ENCODE data around the gene USP3. TPM values are rescaled to one million over a fixed set of nuclear protein-coding genes. Genes with fewer than 3 reads are reported as not detected.

Gene USP3
- total RNA-seq, 1 donor from 2014 or later, result 39.5 TPM

DNA sequence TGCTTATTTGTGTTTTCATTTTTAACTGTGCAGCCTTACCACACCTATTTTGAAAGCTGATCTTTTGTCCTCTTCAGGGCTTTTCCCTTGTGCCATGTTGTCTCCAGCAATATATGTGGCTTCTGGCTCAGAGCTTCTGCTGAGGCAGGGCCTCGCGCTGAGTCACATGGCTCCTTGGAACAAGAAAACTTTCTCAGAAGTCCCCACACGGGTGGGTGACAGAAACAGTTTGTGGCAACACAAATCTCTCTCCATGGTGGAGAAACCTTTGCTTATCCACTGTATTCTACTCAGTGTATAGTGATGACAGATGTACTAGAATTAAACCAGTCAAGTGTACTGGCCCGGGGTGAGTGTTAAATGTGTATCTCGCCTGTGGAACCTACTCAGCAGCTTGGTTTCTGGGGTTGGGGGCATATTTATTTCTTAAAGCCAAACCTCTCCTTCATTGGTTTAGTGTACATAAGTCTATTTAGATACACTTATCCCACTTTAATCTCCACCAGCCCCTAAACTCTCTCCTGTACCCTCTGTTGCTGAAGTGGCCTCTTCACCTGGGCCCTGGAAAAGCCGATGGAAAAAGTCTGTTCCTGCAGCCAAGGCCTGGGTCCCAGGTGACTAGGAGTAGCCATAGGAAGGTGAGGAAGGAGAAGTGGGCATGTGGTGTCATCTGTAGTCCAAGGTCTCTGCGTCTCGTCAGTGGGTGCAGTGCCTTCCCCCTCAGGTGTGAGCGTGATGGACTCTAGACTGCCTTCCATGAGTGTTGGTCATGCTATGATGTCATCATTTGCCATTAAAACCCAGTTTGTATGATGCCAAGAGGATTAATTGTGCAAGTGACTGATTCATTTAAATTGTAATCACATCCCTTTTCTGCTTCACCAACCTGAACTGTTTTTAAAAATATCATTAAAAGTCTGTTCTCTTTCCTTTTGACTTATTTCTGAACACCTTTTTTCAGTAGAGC is 89.6 kb downstream of the USP3 start:
- DNase-seq (ENCODE audit: extremely low spot score in 2 of 2), result no peak
- H3K9me3 ChIP-seq, result no peaks in the 10 kb centered on the region
- peaks cover 0 to 36% of the 10 kb centered on the region in 2 donors for H3K36me3 ChIP-seq
- H3K4me1 ChIP-seq, result peaks cover 44% of the 10 kb centered on the region
- H3K27ac ChIP-seq, result no peak overlapping the region
- H3K4me3 ChIP-seq, result no peak overlapping the region
- intact Hi-C loops (cut with DNase I), result loop anchor here (10.0 kb wide), 1 partner anchor 89 kb away; the partner anchor contains the start of gene USP3
- no peak for TF ChIP-seq POLR2AphosphoS5 (IDR thresholded peaks at IDR 0.05; ENCODE audit: insufficient read depth in 1 of 2, low read depth in 1 of 2)
- no peak for TF ChIP-seq POLR2A (IDR thresholded peaks at IDR 0.05)
- TF ChIP-seq, protein P1, sequence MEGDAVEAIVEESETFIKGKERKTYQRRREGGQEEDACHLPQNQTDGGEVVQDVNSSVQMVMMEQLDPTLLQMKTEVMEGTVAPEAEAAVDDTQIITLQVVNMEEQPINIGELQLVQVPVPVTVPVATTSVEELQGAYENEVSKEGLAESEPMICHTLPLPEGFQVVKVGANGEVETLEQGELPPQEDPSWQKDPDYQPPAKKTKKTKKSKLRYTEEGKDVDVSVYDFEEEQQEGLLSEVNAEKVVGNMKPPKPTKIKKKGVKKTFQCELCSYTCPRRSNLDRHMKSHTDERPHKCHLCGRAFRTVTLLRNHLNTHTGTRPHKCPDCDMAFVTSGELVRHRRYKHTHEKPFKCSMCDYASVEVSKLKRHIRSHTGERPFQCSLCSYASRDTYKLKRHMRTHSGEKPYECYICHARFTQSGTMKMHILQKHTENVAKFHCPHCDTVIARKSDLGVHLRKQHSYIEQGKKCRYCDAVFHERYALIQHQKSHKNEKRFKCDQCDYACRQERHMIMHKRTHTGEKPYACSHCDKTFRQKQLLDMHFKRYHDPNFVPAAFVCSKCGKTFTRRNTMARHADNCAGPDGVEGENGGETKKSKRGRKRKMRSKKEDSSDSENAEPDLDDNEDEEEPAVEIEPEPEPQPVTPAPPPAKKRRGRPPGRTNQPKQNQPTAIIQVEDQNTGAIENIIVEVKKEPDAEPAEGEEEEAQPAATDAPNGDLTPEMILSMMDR (IDR thresholded peaks at IDR 0.05), result no peak
- H3K27me3 ChIP-seq, result no peaks in the 10 kb centered on the region

DNA sequence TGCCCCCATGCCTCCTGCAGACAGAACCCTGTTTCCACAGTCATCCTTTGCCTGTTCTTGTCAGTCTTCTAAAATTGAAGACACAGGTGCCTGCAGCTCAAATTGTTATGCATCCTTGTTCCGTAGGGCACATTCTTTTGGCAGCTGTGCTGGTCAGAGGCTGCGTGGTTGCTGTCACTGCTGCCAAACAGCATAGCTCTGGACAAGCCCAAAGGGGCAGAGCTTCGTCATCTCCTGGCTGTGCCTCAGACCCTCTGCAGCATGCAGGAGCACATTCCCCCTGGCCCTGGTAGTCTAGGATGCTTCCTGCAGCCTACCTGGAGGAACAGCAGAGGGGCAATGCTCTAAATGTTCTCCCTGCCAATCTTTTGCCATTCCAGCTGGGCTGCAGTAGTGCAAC is 90.7 kb downstream of the USP3 start:
- DNase-seq (ENCODE audit: extremely low spot score in 2 of 2), result no peak
- Histone ChIP-seq H3K9me3 (no peaks in the 10 kb centered on the region), H3K36me3 (peaks cover 0 to 25% of the 10 kb centered on the region in 2 donors), H3K27ac (peak overlapping the region; percentile 29), H3K4me3 (no peak overlapping the region), H3K27me3 (no peaks in the 10 kb centered on the region), H3K4me1 (peaks cover 55% of the 10 kb centered on the region)
- TF ChIP-seq POLR2A (IDR thresholded peaks at IDR 0.05) (no peak), POLR2AphosphoS5 (IDR thresholded peaks at IDR 0.05; ENCODE audit: insufficient read depth in 1 of 2, low read depth in 1 of 2) (peak in 1 of 2 donors; percentile 21)
- intact Hi-C loops (cut with DNase I), result loop anchor here (10.0 kb wide), 1 partner anchor 90 kb away; the partner anchor contains the start of gene USP3

DNA sequence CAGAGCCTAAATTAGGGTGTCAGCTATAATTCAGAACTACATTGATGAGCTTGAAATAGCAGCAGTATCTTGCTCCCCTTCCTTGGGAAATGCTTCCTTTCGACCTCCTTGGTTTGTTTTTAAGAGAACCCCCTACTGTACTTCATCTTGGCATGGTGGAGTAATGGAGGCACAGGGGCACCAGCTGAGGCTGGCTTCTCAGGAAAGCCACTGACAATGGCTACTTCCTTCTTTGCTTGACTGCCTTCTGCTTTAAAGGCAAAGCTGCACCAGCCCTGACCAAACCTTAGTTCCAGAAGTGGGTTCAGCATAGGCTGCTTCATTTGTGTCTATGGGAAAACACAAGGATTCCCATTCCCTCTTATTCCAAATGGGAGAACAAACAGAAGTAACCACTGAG is 91.3 kb downstream of the USP3 start:
- Histone ChIP-seq H3K36me3 (peaks cover 0 to 19% of the 10 kb centered on the region in 2 donors), H3K4me1 (peaks cover 59% of the 10 kb centered on the region), H3K27me3 (no peaks in the 10 kb centered on the region), H3K4me3 (no peak overlapping the region), H3K9me3 (no peaks in the 10 kb centered on the region), H3K27ac (peak overlapping the region; percentile 81)
- no peak for TF ChIP-seq POLR2AphosphoS5 (IDR thresholded peaks at IDR 0.05; ENCODE audit: insufficient read depth in 1 of 2, low read depth in 1 of 2)
- TF ChIP-seq, protein P1 (IDR thresholded peaks at IDR 0.05), result no peak
- TF ChIP-seq POLR2A (IDR thresholded peaks at IDR 0.05), result no peak
- DNase-seq (ENCODE audit: extremely low spot score in 2 of 2), result no peak
- intact Hi-C loops (cut with DNase I), result loop anchor here (10.0 kb wide), 1 partner anchor 91 kb away; the partner anchor contains the start of gene USP3

DNA sequence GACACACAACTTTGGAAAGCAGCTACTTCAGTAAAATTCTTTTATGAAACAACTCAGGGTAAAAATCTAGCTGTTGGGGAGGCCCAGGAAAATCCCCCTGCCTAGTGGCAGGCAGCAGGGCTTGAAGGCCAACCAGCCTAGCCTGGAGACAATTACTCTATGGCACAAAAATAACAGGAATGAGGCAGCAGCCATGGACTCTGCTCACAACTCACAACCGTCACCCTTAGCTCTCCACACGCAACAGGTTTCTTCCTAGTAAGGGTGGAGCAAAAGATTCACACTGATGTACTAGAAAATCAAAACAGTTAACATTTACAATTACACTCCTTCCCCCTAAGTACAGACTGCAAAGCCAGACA is 92.3 kb downstream of the USP3 start:
- H3K4me1 ChIP-seq, result peaks cover 65% of the 10 kb centered on the region
- peak overlapping the region; percentile 3 to 80 for H3K4me3 ChIP-seq
- intact Hi-C loops (cut with DNase I), result loop anchor here (10.0 kb wide), 1 partner anchor 92 kb away; the partner anchor contains the start of gene USP3
- no peaks in the 10 kb centered on the region for H3K27me3 ChIP-seq
- TF ChIP-seq, protein P1 (IDR thresholded peaks at IDR 0.05), result no peak
- TF ChIP-seq POLR2A (IDR thresholded peaks at IDR 0.05) (no peak), POLR2AphosphoS5 (IDR thresholded peaks at IDR 0.05; ENCODE audit: insufficient read depth in 1 of 2, low read depth in 1 of 2) (no peak)
- peak overlapping the region; percentile 81 for H3K27ac ChIP-seq
- DNase-seq (ENCODE audit: extremely low spot score in 2 of 2), result no peak
- no peaks in the 10 kb centered on the region for H3K9me3 ChIP-seq
- H3K36me3 ChIP-seq, result peaks cover 0 to 9% of the 10 kb centered on the region in 2 donors

DNA sequence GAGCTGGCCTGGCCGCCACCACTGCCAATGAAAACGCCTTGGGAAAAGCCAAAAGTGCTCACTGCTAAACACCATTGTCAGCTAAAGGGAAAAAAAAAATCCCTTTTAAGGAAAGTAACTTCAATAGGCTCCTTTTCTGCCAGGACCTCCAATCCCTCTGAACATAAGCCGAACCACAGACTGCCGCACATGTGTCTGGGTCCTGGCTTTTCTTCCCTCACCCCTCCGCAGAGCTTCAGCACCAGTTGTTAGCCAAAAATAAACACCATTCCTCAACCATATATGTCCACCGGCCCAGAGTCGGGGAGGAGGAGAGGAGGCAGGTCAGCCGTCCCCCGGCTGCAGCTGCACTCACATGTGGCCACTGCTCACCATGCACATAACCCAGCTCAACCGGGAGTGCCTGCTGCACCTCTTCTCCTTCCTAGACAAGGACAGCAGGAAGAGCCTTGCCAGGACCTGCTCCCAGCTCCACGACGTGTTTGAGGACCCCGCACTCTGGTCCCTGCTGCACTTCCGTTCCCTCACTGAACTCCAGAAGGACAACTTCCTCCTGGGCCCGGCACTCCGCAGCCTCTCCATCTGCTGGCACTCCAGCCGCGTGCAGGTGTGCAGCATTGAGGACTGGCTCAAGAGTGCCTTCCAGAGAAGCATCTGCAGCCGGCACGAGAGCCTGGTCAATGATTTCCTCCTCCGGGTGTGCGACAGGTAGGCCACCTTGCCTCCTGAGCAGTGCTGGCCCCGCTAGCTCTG is 92.8 kb downstream of the USP3 start, which contains the start of gene FBXL22:
FBXL22 (plus strand) TSS at position 350 of the 753 bp plus-strand sequence; CDS start at position 356, 6 bp downstream.
- TF ChIP-seq, protein P1 (IDR thresholded peaks at IDR 0.05), result no peak
- peak; percentile 25 to 38 for TF ChIP-seq POLR2AphosphoS5 (IDR thresholded peaks at IDR 0.05; ENCODE audit: insufficient read depth in 1 of 2, low read depth in 1 of 2)
- intact Hi-C loops (cut with DNase I), result loop anchor here (10.0 kb wide), 1 partner anchor 92 kb away; the partner anchor contains the start of gene USP3
- no peak for DNase-seq (ENCODE audit: extremely low spot score in 2 of 2)
- Histone ChIP-seq H3K36me3 (peaks cover 0 to 3% of the 10 kb centered on the region in 2 donors), H3K9me3 (no peaks in the 10 kb centered on the region), H3K4me1 (peaks cover 70% of the 10 kb centered on the region), H3K4me3 (peak within 1 kb of the TSS; percentile 80 to 89), H3K27ac (peak within 1 kb of the TSS; percentile 81), H3K27me3 (no peaks in the 10 kb centered on the region)
